IgD-negative memory B cell (primary cell): Measurements from ENCODE around the gene TIMP3. TPM values are rescaled to one million over a fixed set of nuclear protein-coding genes. Genes with fewer than 3 reads are reported as not detected.

ENCODE experiments used
- H3K27ac Mint-ChIP-seq, 3 donors: one replicate each; pipeline ENCODE4 v1.8.0; 2020 to 2022; ENCODE audit warnings: mild to moderate bottlenecking in 3 of 3, mixed read lengths in 3 of 3, moderate library complexity in 1 of 3
- H3K27me3 Mint-ChIP-seq: one replicate; pipeline ENCODE4 v1.8.0; 2021; ENCODE audit warnings: mixed read lengths
- H3K36me3 Mint-ChIP-seq: one replicate; pipeline ENCODE4 v1.8.0; 2020; ENCODE audit warnings: mild to moderate bottlenecking, mixed read lengths
- H3K4me1 Mint-ChIP-seq, 3 donors: one replicate each; pipeline ENCODE4 v1.8.0; 2020 to 2022; ENCODE audit warnings: mixed read lengths in 3 of 3, mild to moderate bottlenecking in 1 of 3
- H3K4me3 Mint-ChIP-seq, 4 donors: one replicate each; pipeline ENCODE4 v1.8.0; 2020 to 2022; ENCODE audit warnings: mild to moderate bottlenecking in 4 of 4, mixed read lengths in 4 of 4, moderate library complexity in 3 of 4
- H3K9me3 Mint-ChIP-seq, 3 donors: one replicate each; pipeline ENCODE4 v1.8.0; 2020 to 2021; ENCODE audit warnings: mixed read lengths in 3 of 3, mild to moderate bottlenecking in 1 of 3
- polyA plus RNA-seq: library from polyadenylated mRNA; unstranded; fragments of 300-500 nt; fragmentation: Illumina TruSeq; gene quantifications from one replicate; pipeline ENCODE4 v1.2.3, GENCODE V29; 2021

TIMP3 gene
- polyA plus RNA-seq, 1 donor from 2014 or later = not detected

DNA sequence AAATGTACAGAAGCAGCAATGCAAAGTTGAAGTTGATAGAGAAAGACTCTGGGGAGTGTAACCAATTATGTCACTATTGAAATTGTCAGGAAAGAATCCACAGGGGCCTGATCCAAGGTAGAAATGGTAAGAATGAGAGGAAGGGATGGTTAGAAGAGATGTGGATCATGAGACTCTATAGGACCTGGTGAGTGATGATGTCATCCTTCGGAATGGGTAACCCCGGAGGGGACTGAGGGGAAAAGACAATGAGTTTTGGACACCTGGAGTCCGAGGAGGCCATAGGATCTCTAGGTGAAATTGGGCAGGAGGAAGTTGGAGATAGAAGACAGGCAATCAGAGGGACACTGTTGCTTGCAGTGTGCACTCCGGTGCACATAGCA is 6.3 kb upstream of the TIMP3 start:
- H3K9me3 Mint-ChIP-seq = peaks cover 0 to 2% (median 0%) of the 10 kb centered on the region in 3 donors
- no peak overlapping the region for H3K4me3 Mint-ChIP-seq
- H3K36me3 Mint-ChIP-seq = peaks cover 1% of the 10 kb centered on the region
- no peak overlapping the region for H3K27ac Mint-ChIP-seq
- H3K4me1 Mint-ChIP-seq = peaks cover 0 to 4% (median 0%) of the 10 kb centered on the region in 3 donors
- peaks cover 26% of the 10 kb centered on the region for H3K27me3 Mint-ChIP-seq

DNA sequence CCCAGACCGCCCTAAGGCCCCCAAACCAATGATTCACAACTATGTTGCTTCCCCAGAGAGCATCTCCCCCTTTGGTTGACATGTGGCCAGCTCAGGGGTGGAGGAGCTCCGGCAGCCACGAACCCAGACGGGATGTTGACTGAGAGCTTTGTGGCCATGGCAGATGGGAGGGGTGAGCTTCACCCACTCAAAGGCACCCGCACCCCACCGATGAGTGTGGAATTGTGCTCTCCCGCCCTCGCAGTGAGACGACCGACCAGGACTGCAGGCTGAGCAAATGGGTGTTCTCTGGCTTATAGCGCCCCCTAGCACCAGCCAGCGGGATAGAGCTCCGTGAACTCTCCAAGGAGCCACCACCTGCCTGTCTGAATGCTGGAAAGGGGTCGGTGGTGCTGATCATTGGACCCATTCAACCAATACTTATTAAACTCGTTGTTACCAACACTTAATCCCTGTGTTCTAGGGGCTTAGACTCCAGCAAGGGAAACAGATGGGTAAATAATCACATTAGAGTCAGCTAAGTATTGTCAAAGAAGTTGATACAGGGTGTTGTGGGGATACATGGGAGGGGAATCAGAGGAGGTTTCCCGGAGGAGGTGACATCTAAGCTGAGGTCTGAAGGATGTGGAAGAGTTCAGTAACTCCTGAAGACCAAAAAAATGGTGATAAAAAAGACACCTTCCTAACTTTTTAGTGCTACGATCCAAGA is 4.5 kb upstream of the TIMP3 start:
- Mint-ChIP-seq H3K4me3 (no peak overlapping the region), H3K27me3 (peaks cover 36% of the 10 kb centered on the region)

DNA sequence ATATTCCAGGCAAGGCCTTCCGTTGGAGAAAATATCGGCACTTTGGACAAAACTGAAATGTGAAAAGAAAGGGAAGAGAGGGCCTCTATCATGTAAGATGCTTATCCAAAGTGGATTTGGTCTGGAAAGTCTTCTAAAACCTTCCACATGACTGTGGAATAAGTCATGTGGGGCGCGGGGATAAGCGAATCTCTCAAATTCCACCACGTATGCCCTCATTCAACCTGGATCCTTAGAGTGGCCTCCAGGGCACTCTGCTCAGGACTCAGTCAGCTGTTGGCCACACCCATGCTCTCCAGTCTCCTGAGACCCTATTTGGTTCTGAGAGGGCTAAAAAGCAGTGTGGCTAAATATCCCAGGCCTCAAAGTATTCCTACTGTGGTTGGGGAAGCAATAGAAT is 2.0 kb upstream of the TIMP3 start:
- H3K4me1 Mint-ChIP-seq = peaks cover 0 to 7% (median 0%) of the 10 kb centered on the region in 3 donors
- H3K27ac Mint-ChIP-seq = no peak overlapping the region
- peak overlapping the region in 1 of 4 donors; percentile 20 for H3K4me3 Mint-ChIP-seq
- H3K9me3 Mint-ChIP-seq = peaks cover 0 to 2% (median 0%) of the 10 kb centered on the region in 3 donors
- peaks cover 54% of the 10 kb centered on the region for H3K27me3 Mint-ChIP-seq
- peaks cover 1% of the 10 kb centered on the region for H3K36me3 Mint-ChIP-seq

More for the DNA sequence above, 4.5 kb upstream of the TIMP3 start:
- Mint-ChIP-seq H3K27ac (no peak overlapping the region), H3K9me3 (peaks cover 0 to 2% (median 0%) of the 10 kb centered on the region in 3 donors), H3K36me3 (peaks cover 1% of the 10 kb centered on the region), H3K4me1 (peaks cover 0 to 4% (median 0%) of the 10 kb centered on the region in 3 donors)

DNA sequence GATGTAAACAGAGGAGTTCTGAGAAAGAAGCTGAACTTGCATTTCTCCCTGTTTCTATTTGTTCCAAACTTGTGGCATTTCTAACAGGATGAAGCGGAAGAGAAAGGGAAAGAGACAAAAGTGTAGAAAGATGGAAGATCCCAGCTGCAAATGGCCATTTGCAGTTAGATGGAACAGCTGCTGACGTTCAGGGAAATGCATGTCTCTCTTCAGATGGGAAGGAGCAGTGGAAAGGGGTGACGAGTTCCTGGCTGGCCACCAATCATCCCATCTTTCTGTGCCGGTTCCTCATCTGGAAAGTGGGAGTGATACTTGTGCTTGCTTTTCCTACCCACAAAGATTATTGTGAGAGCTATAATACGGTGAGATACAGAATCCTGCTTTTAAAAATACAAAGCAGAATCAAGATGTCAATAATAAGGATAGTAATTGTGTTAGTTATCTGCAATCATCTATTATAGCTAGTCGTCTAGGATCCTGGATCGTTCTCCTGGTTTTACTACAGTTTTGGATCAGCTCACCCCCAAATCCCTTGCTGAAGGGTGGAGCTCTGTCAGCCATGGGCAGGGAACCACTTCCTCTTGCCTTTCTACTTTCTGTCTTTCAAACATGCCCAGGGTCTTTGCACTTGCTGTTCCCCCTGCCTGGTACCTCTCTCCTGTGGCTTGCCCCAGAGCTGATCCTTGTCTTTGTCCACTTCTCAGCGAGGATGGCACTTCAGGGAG is 1.2 kb upstream of the TIMP3 start:
- H3K36me3 Mint-ChIP-seq = peaks cover 1% of the 10 kb centered on the region
- peaks cover 53% of the 10 kb centered on the region for H3K27me3 Mint-ChIP-seq
- H3K4me1 Mint-ChIP-seq = peaks cover 0 to 7% (median 0%) of the 10 kb centered on the region in 3 donors
- no peak overlapping the region for H3K4me3 Mint-ChIP-seq
- peaks cover 0 to 2% (median 0%) of the 10 kb centered on the region in 3 donors for H3K9me3 Mint-ChIP-seq
- no peak overlapping the region for H3K27ac Mint-ChIP-seq

DNA sequence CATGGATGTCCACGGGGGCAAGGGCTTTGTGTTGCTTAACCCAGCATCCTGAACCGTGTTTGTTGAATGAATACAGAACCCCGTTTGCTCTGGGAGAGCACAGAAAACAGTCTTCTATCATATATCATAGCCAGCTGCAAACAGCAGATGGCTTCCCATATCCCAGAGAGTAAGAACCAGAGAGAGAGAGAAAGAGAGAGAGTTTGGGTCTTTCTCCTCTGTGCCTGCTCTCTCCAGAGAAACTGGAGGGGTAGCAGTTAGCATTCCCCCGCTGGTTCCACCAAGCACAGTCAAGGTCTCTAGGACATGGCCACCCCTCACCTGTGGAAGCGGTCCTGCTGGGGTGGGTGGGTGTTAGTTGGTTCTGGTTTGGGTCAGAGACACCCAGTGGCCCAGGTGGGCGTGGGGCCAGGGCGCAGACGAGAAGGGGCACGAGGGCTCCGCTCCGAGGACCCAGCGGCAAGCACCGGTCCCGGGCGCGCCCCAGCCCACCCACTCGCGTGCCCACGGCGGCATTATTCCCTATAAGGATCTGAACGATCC is 440 bp upstream of the TIMP3 start:
- H3K27me3 Mint-ChIP-seq = peaks cover 50% of the 10 kb centered on the region
- peaks cover 1% of the 10 kb centered on the region for H3K36me3 Mint-ChIP-seq
- H3K9me3 Mint-ChIP-seq = peaks cover 0 to 3% (median 0%) of the 10 kb centered on the region in 3 donors
- no peak overlapping the region for H3K27ac Mint-ChIP-seq
- H3K4me1 Mint-ChIP-seq = peaks cover 0 to 6% (median 0%) of the 10 kb centered on the region in 3 donors
- peak overlapping the region in 1 of 4 donors; percentile 49 for H3K4me3 Mint-ChIP-seq

DNA sequence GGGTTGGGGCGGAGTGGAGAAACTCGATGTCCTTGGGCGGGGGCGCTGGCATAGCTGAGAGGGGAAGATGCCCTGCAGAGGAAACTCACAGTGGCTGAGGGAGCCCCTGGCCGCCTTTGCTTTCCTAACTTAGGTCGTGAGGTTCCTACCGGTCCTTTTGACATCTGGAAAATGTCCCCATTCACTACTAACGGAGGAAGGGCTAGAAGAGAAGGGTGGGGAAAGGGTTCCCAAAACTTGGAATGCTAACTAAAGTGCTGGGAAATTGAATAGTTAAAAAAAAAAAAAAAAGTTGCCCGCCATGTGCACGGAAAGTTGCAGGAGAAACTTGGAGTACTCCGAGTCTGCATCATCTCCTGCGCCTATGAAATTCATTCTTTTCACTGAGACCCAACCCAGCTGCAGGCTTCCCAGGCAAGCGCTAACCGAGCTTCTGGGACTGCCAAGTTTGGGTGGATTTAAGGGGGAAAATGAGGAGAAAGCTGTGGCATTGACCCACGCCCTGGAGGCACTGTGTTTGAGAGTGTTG is 796 bp downstream of the TIMP3 start:
- H3K4me3 Mint-ChIP-seq = no peak overlapping the region
- no peak overlapping the region for H3K27ac Mint-ChIP-seq
- H3K9me3 Mint-ChIP-seq = peaks cover 0 to 3% (median 0%) of the 10 kb centered on the region in 3 donors
- peaks cover 42% of the 10 kb centered on the region for H3K27me3 Mint-ChIP-seq
- H3K4me1 Mint-ChIP-seq = peaks cover 0 to 3% (median 0%) of the 10 kb centered on the region in 3 donors
- peaks cover under 1% of the 10 kb centered on the region for H3K36me3 Mint-ChIP-seq

DNA sequence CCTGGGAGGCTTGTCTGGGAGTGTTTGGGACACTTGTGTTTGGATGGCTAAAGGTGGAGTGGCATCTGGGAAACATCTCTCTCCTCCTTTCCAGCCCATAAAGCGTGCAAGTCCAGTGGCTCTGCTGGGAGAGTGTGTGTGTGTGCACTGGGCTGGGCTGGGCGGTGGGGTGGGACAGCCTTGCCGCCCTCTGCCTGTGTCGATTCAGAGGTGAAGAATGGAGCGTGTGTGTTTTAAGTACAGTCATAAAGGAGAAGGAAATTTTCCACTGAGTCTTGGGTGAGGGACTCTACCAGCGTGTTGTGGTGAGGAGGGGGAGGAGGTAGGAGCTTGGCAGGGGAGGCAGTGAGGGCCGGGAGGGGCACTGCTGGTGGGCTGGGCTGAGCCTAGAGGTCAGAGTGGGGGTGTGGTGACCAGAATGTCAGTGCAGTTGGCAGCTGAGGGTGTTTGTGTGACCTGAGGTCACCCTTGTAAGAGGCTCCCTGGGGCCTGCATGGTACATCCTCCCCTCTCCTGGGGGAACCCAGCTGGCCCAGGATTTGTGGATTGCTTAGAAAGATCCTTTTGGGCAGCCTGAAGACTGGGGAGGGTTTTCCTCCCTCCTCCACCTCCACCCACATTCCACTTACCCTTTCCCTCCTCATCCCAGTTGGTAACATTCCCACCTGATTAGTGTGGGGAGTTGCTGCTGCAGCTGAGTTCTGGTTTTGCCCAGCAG is 1.7 kb downstream of the TIMP3 start:
- H3K9me3 Mint-ChIP-seq = peaks cover 0 to 3% (median 0%) of the 10 kb centered on the region in 3 donors
- H3K27me3 Mint-ChIP-seq = peaks cover 41% of the 10 kb centered on the region
- no peaks in the 10 kb centered on the region for H3K36me3 Mint-ChIP-seq
- peaks cover 0 to 3% (median 0%) of the 10 kb centered on the region in 3 donors for H3K4me1 Mint-ChIP-seq
- no peak overlapping the region for H3K27ac Mint-ChIP-seq
- H3K4me3 Mint-ChIP-seq = no peak overlapping the region

DNA sequence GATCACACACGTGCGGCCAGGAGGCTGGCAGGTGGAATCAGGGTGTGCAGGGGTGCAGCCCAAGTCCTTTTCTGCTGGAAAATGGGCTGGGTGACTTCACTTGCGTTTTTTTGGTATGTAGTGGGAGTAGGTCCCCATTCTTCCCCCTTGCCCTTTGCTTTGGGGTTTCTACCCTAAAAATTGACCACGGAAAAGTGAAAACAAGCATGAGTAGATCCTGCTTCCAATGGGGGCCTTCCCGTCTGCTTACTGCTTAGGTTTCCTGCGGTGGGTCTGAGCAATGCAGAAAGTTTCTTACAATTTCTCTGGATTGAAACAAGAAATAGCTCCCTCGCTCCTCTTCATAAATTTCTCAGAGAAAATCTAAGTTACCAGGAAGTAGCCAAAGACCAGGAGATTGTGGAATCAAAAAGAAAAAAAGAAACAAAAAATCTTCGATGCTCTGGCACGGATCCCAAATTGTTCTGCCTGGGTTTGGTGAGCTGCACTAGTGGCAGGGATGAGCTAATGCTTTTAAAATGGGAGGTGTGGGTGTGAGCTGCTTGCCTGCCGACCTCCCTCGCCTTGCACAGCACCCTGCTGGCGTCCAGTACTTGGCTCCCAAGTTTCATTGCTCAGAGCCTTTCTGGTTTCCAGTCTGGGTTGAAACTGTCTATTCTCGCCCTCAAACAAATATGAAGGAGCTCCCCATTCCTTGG is 2.4 kb downstream of the TIMP3 start:
- Mint-ChIP-seq H3K4me3 (no peak overlapping the region), H3K27ac (no peak overlapping the region), H3K9me3 (peaks cover 0 to 1% (median 0%) of the 10 kb centered on the region in 3 donors), H3K27me3 (peaks cover 39% of the 10 kb centered on the region), H3K4me1 (peaks cover 0 to 3% (median 0%) of the 10 kb centered on the region in 3 donors), H3K36me3 (no peaks in the 10 kb centered on the region)

DNA sequence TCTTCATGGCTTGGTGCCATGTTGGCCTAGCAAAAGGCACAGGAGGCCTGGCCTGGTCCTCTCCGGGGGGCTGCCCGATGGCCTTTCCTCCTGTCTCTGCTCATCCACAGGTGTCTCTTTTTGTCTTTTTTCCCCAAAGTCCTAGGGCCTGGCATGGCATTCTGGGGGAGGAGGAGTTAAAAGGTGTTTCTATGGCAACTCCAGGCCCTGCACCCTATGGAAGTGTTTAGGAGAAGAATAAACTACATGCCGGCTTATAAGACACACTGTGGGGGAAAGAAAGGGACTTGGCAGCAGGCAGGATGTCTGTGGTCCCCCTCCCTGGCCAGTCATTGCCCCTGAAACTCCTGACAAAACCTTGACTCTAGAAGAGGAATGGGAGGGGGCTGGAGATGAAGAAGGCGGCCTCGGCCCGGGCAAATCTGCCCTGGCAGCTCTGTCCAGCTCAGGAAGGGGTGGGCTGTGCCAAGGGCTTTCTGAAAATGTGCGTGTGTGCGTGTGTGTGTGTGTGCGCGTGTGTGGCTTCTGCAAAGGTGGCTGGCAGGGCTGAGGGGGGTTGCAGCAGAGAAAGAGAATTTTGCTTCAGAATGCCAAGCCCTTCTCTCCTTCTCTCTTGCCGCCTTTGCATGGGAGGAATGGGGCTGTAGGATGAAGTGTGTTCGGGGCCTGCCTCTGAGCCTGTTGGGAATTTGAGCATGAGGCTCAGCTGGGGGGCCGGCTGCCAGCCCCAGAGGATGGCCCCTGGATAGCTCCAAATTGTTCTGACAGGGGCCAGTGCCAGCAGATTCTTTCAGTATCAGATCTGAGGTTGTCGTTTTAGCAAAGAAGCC is 3.2 kb downstream of the TIMP3 start:
- Mint-ChIP-seq H3K27ac (no peak overlapping the region), H3K4me3 (no peak overlapping the region), H3K36me3 (no peaks in the 10 kb centered on the region), H3K4me1 (peaks cover 0 to 3% (median 0%) of the 10 kb centered on the region in 3 donors), H3K9me3 (peaks cover 0 to 1% (median 0%) of the 10 kb centered on the region in 3 donors), H3K27me3 (peaks cover 41% of the 10 kb centered on the region)

DNA sequence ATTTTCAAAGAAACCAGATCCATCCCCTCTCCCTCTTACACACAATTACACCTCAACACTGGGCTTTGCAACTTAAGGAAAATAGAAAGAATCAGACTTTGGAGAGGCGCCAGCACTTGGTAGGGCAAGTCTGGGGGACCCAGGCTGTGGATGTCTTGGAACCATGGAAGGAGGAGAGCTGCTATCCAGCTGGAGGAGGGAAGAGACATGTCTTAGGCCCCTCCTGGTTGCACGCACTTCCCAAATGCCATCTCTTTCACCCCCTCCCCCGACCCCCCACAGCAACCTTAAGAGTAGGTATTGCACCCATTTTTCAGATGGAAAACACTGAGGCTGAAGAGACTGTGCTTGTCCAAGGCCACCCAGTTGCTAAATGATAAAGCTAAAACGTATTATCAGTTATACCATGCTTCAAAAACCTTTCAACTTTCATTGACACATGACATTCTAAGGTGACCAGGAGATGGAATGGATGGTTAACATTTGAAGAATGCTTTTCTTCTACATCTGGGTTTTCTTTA is 3.9 kb downstream of the TIMP3 start:
- Mint-ChIP-seq H3K4me1 (peaks cover 0 to 3% (median 0%) of the 10 kb centered on the region in 3 donors), H3K27me3 (peaks cover 40% of the 10 kb centered on the region), H3K27ac (no peak overlapping the region), H3K4me3 (no peak overlapping the region), H3K36me3 (no peaks in the 10 kb centered on the region), H3K9me3 (peaks cover 0 to 1% (median 0%) of the 10 kb centered on the region in 3 donors)

DNA sequence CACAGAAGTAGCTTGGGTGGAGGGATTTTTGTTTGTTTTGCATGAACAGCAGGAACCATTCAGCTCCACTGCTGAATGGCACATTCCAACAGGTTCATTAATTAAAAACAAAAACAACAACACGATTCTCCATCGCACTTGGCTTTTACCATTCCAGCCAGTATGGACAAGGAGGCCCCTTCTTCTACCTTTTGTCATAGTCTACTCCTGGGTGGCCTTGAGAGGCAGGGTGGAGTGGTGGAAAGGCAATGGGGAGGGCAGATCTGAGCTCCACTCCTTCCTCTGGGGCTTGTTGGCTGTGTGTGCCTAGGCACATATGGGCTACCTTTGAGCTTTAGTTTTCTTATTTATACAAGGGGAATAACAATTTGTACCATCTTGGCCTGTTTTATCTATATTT is 4.8 kb downstream of the TIMP3 start:
- peaks cover 36% of the 10 kb centered on the region for H3K27me3 Mint-ChIP-seq
- H3K4me1 Mint-ChIP-seq = peaks cover 0 to 3% (median 0%) of the 10 kb centered on the region in 3 donors

DNA sequence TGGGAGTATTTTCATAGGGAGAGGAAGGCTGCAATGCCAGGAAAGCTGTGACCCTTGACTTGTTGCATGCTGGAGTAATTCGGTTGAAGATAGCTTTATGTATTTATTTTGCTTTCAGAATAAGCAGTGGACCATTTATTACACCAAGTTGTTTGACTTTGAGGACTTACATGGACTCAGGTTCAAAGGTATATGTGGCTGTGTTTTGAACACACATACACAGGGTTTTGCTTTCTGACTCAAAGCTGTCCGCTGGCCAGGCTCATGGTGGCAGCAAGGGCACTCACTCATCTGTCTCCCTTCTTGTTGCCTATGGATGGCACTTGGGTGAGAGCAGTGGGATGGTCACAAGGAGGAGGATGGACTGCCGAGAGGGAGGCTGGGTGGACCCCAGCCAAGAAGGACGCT is 6.5 kb downstream of the TIMP3 start:
- Mint-ChIP-seq H3K4me1 (peaks cover 0 to under 1% (median 0%) of the 10 kb centered on the region in 3 donors), H3K9me3 (peaks cover 0 to 1% (median 0%) of the 10 kb centered on the region in 3 donors), H3K27ac (peak overlapping the region in 1 of 3 donors; percentile 53), H3K27me3 (peaks cover 26% of the 10 kb centered on the region), H3K36me3 (no peaks in the 10 kb centered on the region), H3K4me3 (no peak overlapping the region)

More for the DNA sequence above, 4.8 kb downstream of the TIMP3 start:
- Mint-ChIP-seq H3K27ac (no peak overlapping the region), H3K36me3 (no peaks in the 10 kb centered on the region), H3K4me3 (no peak overlapping the region), H3K9me3 (peaks cover 0 to 1% (median 0%) of the 10 kb centered on the region in 3 donors)
